ENCODE measurements around the gene BICD1.
"Not testable (repeated sequence)": the region's sequence is repeated elsewhere in the genome, so short reads cannot be mapped to it uniquely, and the experiment has no call there.

BICD1 gene

DNA sequence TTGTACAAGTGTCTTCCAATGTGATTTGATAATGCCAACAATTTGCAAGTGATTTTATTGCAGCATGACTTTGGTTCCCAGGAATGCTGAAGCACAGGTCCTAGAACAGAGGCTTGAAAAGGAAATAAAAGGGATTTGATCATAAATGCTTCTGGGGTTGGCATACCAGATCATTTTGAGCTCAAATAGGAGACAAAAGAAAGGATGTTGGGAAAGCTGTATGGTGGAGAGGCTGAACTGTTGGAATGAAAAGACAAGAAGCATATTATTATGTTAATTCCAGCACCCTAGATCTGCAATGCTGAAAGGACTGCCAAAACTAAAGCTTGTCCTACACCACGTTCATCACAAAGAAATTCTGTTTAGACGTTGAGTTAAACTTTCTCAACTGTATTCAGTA is 143.1 kb downstream of the BICD1 start:
- DNase-seq: no peak

GRCh38 chr12:32252199-32253073 is 145.8 kb downstream of the BICD1 start:
- no peak for DNase-seq

GRCh38 chr12:32253154-32253790 is 146.6 kb downstream of the BICD1 start:
- no peak for DNase-seq

DNA sequence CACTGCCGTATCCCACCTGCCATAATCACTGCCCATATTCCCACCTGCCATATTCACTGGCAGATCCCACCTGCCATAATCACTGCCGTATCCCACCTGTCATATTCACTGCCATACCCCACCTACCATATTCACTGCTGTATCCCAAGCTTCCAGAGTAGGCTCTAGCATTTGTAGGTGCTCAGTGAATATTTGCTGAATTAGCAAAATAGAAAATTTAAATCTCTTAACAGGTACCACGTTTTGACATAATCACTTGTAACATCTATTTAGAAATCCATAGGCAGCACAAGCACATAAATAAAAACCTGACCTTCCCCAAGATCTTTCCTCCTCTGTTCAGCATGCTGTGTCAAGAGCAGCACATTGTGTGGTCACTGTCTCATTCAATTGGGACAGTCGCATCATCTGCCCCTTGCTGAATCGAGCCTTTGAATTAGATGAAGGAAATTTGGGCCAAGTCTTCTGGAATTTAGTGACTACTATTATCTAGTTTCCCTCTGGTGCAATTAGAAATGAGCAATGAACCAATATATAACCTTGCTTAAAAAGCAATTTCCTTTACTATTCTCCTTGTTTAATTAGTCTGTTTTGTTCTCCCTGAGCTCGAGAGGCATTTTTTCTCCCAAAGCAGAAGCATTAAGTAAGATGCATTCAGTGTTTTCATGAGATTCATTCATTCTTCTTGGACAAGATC is 147.8 kb downstream of the BICD1 start:
- DNase-seq: no peak

DNA sequence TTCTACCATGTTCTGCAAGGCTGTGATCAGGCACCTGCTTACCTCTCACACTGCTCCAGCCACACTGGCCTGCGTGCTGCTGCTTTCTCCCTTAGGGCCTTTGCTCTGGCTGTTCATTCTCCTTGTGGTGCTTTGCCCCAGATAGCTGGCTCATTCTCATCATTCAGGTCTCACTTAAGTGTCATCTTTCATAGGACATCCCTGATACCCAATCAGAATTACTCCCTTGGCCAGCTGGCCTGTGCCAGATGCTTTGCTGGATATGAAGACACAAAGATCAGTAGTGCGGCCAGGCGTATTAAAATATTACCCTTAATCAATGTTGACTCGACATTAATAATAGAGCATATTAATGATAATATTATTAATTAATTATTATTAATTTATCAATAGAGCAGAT is 148.9 kb downstream of the BICD1 start:
- no peak for DNase-seq

- no peak for DNase-seq
Measured at GRCh38 chr12:32257695-32258496, 151.2 kb downstream of the BICD1 start.

- DNase-seq: no peak
Measured at GRCh38 chr12:32260696-32261095, 154.0 kb downstream of the BICD1 start.

GRCh38 chr12:32261638-32262037 is 155.0 kb downstream of the BICD1 start:
- no peak for DNase-seq

DNA sequence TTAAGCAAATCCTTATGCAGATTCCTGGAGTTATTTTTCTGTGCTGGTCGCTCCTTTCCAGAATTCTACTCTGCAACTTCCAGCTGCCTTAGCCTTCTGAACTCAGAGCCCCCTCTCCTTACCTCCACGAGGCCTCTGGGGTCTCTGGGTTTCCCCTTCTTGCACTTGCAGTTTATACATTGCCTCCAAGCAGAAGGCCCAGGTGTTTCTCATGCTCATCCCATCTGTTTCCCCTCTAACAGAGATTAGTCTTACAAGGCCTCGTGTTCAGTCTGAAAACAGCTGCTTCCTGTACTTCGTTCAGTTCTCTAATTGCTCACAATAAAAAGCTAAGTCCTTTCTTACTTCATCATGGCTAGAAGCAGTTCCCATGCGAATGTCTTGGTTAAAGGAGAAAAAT is 158.3 kb downstream of the BICD1 start:
- DNase-seq: no peak

GRCh38 chr12:32265456-32265855 is 158.8 kb downstream of the BICD1 start:
- DNase-seq: no peak

DNA sequence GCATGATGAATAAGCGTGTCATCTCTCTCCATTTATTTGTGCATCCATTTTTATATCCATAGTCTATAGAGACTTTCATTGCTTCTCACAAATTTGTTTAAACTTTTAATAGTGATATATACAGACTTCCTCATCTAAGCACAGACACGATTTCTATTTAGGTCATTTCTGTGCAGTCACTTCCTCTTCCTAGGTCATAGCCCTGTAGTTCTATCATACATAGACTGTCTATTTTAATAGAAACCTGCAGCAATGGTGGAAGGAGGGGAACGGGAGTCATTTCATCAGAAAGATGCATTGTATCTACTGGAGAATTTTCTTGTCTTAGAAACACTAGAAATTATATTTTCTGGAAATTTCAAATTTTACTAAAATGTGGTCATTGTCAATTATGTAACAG is 159.3 kb downstream of the BICD1 start:
- DNase-seq: no peak

- no peak for DNase-seq
Measured at GRCh38 chr12:32266756-32267155, 160.1 kb downstream of the BICD1 start.

DNA sequence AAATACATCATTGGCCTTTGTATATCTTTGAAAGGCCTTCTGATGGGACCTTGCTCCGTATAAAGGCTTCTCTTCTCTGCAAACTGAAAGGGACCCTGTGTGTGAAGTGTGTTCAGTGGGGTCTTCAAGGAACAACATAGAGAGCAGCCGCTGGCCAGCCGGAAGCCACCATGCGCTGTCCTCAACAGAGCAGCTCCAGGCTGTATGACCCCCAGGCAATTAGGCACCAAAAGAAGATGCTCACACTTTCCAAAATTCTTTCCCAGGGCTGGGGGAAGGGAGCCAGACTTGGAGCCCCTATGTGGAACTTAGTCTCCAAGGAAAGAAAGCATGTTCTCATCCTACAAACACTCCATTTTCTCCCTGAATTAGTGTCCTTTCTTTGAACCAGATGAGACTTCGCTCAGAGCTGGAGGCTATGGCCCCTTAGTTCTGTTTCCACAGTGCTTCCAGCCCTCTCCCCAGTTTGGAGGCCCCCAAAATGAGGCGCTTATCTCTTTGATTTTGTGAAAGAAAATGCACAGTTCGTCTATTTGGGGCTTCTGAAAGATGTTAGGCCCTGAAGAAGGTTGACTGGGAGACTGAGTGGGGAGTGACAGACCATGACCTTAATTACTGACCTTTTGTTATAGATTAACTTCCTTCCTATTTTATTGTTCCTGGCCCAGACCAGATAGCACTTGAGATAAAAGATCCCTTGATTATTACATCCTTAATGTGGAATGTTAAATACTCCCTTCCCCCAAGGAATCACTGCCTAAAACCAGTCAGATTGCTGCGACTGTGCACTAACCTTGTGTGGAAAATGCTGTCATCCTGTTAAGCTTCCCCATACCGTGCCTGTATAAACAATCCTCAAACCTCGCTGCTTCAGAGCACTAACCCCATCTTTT is 164.4 kb downstream of the BICD1 start:
- no peak for DNase-seq

GRCh38 chr12:32272465-32272864 is 165.8 kb downstream of the BICD1 start:
- no peak for DNase-seq

- no peak for DNase-seq
Measured at GRCh38 chr12:32273063-32273522, 166.4 kb downstream of the BICD1 start.

DNA sequence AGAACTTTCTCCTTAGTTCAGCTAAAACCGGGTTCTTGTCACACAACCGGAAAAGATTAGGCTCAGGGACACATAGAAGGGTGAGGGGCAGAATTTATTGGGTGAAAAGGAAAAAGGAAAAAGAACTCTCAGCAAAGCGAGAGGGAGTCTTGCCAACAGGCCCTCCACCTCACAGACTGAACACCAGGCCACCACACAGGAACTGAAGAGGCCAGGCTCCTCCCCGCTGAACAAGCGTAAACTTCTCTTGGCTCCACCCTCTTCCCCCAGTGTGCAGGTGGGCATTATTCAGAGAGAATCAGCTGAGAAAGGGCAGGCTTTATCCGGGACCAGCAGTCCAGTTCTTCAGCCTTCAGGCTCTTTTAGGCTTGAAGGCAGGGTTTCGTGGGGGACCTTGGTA is 167.1 kb downstream of the BICD1 start:
- DNase-seq: no peak

GRCh38 chr12:32274665-32275064 is 168.0 kb downstream of the BICD1 start:
- DNase-seq: no peak

DNA sequence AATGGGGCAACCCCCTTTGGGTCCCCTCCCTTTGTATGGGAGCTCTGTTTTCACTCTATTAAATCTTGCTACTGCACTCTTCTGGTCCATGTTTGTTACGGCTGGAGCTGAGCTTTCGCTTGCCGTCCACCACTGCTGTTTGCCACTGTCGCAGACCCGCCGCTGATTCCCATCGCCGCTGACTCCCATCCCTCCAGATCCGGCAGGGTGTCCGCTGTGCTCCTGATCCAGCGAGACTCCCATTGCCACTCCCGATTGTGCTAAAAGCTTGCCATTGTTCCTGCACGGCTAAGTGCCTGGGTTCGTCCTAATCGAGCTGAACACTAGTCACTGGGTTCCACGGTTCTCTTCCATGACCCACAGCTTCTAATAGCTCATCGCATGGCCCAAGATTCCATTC is 168.9 kb downstream of the BICD1 start:
- not testable (repeated sequence) for DNase-seq

GRCh38 chr12:32277774-32278173 is 171.1 kb downstream of the BICD1 start:
- DNase-seq: no peak

DNA sequence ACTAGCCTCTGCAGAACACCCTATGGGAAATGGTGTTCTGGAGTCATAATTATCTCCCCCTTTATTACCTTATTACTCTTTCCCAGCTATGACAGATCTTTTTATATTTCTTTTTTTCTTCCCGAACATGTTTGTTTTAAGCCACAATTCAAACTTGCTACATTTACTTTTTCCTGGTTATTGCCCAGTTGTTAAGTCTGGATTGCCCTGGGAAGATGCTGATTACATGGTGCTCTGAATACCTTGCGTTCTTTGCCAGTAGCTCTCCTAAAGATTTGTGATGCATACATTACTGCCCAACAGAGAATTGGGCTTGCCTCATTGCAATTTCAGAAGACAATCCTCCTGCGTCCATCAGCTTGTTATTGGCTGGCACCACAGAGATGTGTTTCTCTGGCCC is 174.5 kb downstream of the BICD1 start:
- DNase-seq: no peak

DNA sequence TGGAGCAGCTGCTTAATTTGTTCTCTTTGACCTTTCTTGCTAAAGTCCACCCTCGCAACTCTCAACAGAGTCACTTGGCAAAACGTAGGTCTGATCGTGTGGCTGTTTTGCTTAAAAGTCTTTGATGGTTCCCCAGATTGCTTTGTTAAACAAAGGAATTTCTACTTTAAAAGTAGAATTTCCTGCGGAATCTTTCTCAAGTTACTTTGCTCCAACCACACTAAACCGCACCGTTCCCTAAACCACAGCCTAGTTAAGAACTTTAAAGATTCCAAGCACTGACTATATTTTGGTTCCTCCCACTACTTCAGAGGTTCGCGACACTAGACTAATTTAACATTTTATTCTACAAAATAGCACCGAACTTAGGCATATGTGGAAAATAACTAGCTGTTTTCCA is 177.9 kb downstream of the BICD1 start:
- no peak for DNase-seq

DNA sequence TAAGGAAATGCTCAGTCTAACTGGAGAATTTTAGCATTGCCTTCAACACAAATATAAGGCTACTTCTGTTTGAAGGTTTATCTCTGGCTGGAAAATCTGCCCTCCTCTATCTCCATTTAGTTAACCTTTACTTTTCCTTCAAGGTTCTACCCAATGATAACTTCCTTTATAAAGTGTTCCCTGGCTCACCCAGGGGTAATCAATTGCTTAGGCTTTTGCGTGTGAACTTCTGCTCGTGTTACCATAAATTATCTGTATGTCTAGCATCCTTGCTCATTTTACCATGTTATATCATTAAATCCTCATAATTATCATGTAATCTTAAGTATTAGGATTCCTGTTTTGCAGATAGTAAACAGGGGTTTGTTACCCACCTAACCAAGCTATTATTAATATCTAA is 178.4 kb downstream of the BICD1 start:
- no peak for DNase-seq

All from amniotic stem cell (primary cell).